HepG2 (cell line): ENCODE measurements around the gene RPAP3. TPM values are rescaled to one million over a fixed set of nuclear protein-coding genes. Genes with fewer than 3 reads are reported as not detected.

Source experiments
- CEBPG ChIP-seq: IDR thresholded peaks from 2 replicates; pipeline ENCODE4 v1.6.1; 2016
- CENPT ChIP-seq: sonication (generic); formaldehyde crosslinking; IDR thresholded peaks from 2 replicates; pipeline ENCODE4 v1.8.0; 2022; ENCODE audit warnings: low read depth, mild to moderate bottlenecking, moderate library complexity, missing genetic modification reagents
- DPF2 ChIP-seq: sonication (generic); formaldehyde crosslinking; IDR thresholded peaks from 2 replicates; pipeline ENCODE4 v1.4.0; 2020; ENCODE audit warnings: mild to moderate bottlenecking, low read depth, missing genetic modification reagents, borderline replicate concordance
- ETV6 ChIP-seq: sonication (generic); formaldehyde crosslinking; conservative IDR thresholded peaks from 2 replicates; pipeline ENCODE4 v1.4.0; 2020; ENCODE audit warnings: missing genetic modification reagents
- KLF15 ChIP-seq: sonication (generic); formaldehyde crosslinking; IDR thresholded peaks from 2 replicates; pipeline ENCODE4 v1.8.1; 2023; ENCODE audit warnings: borderline replicate concordance, mild to moderate bottlenecking, inconsistent platforms, missing genetic modification reagents, mixed read lengths
- KLF6 ChIP-seq: IDR thresholded peaks from 2 replicates; pipeline ENCODE4 v1.8.0; 2016; ENCODE audit warnings: missing biosample characterization, missing genetic modification reagents
- KMT2B ChIP-seq: IDR thresholded peaks from 2 replicates; pipeline ENCODE4 v1.6.1; 2016; ENCODE audit warnings: missing genetic modification reagents, missing compliant biosample characterization
- NCOR1 ChIP-seq: fragments of 200-600 bp; sonication (generic); IDR thresholded peaks from 2 replicates; pipeline ENCODE4 v1.7.0; 2017; ENCODE audit warnings: antibody characterized with exemption, low read length, borderline replicate concordance
- PITX1 ChIP-seq: sonication (generic); formaldehyde crosslinking; IDR thresholded peaks from 2 replicates; pipeline ENCODE4 v1.5.1; 2020; ENCODE audit warnings: mild to moderate bottlenecking, missing genetic modification reagents
- RBFOX2 ChIP-seq: fragments of 200-400 bp; formaldehyde crosslinking; IDR thresholded peaks from 2 replicates; pipeline ENCODE4 v1.6.1; 2017; ENCODE audit warnings: low read depth, mild to moderate bottlenecking, low read length
- SYNCRIP ChIP-seq: fragments of 200-400 bp; formaldehyde crosslinking; IDR thresholded peaks from 2 replicates; pipeline ENCODE4 v1.6.1; 2018; ENCODE audit warnings: mild to moderate bottlenecking, low read depth, low read length; ENCODE audit not compliant: insufficient read depth
- TERF1 ChIP-seq: sonication (generic); formaldehyde crosslinking; IDR thresholded peaks from 2 replicates; pipeline ENCODE4 v1.8.0; 2022; ENCODE audit warnings: mild to moderate bottlenecking, missing genetic modification reagents, moderate library complexity
- TP53 ChIP-seq: sonication (generic); formaldehyde crosslinking; conservative IDR thresholded peaks from 2 replicates; pipeline ENCODE4 v1.4.0; 2020; ENCODE audit warnings: missing genetic modification reagents
- ZNF253 ChIP-seq: sonication (generic); formaldehyde crosslinking; IDR thresholded peaks from 2 replicates; pipeline ENCODE4 v1.8.0; 2022; ENCODE audit warnings: mild to moderate bottlenecking, missing genetic modification reagents, borderline replicate concordance
- ZNF333 ChIP-seq: sonication (generic); formaldehyde crosslinking; IDR thresholded peaks from 2 replicates; pipeline ENCODE4 v1.4.0; 2020; ENCODE audit warnings: mild to moderate bottlenecking, missing genetic modification reagents, borderline replicate concordance
- ZNF530 ChIP-seq: sonication (generic); formaldehyde crosslinking; IDR thresholded peaks from 2 replicates; pipeline ENCODE4 v1.5.0; 2020; ENCODE audit warnings: low read depth, mild to moderate bottlenecking, missing genetic modification reagents
- ZNF891 ChIP-seq: sonication (generic); formaldehyde crosslinking; IDR thresholded peaks from 2 replicates; pipeline ENCODE4 v1.5.0; 2020; ENCODE audit warnings: mild to moderate bottlenecking, missing genetic modification reagents
- polyA plus RNA-seq, 8 experiments: library from polyadenylated mRNA; depleted of rRNA in 3 of 8; stranded (reverse) in 7 of 8; unstranded in 1 of 8; fragments of >200 nt; fragmentation: Illumina TruSeq in 4 of 8; extraction: Trizol in 4 of 8; gene quantifications; 2 replicates each; pipeline versions ENCODE4 v1.2.1 to v1.2.3, GENCODE V29; 2011 to 2016; ENCODE audit warnings: low read depth in 4 of 8, missing spikeins in 1 of 8, mixed read lengths in 1 of 8; ENCODE audit not compliant: insufficient read depth in 1 of 8
- total RNA-seq, 5 experiments: library from RNA; depleted of rRNA; stranded (reverse); fragments of >200 nt; fragmentation: Illumina TruSeq; extraction: Trizol; gene quantifications; 2 replicates each; pipeline ENCODE4 v1.2.3, GENCODE V29; 2016; ENCODE audit warnings: low read depth in 1 of 5
- TF ChIP-seq, protein P1 (sequence below): sonication (generic); formaldehyde crosslinking; IDR thresholded peaks from 2 replicates; pipeline ENCODE4 v1.8.0; 2022; ENCODE audit warnings: missing genetic modification reagents, mild to moderate bottlenecking, inconsistent platforms, borderline replicate concordance
- TF ChIP-seq, protein P2 (sequence below): sonication (generic); formaldehyde crosslinking; IDR thresholded peaks from 2 replicates; pipeline ENCODE4 v1.4.0; 2020; ENCODE audit warnings: low read depth, mild to moderate bottlenecking, missing genetic modification reagents
- TF ChIP-seq, protein P3 (sequence below): sonication (generic); formaldehyde crosslinking; IDR thresholded peaks from 2 replicates; pipeline ENCODE4 v1.4.0; 2020; ENCODE audit warnings: missing genetic modification reagents, mild to moderate bottlenecking, borderline replicate concordance

RPAP3 gene
- total and polyA plus RNA-seq, 2 of the 13 experiments (the other 11 are each of a cell fraction or from before 2014, with no cell fraction given) = 8.8 to 32.8 TPM

- TF ChIP-seq, protein P1, sequence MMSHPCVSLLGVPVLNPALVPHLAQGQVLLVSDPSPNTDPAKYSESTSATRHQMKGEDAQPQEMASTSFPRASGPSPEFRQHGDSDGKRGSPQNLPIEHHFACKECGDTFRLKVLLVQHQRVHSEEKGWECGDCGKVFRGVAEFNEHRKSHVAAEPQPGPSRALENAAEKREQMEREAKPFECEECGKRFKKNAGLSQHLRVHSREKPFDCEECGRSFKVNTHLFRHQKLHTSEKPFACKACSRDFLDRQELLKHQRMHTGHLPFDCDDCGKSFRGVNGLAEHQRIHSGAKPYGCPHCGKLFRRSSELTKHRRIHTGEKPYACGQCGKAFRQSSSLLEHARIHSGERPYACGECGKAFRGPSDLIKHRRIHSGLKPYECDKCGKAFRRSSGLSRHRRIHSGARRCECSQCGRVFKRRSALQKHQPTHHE (CRISPR knock-in tag) = 0 out of 2 replicates have a peak, but pooled peaks have one; percentile 20
- TF ChIP-seq, protein P2, sequence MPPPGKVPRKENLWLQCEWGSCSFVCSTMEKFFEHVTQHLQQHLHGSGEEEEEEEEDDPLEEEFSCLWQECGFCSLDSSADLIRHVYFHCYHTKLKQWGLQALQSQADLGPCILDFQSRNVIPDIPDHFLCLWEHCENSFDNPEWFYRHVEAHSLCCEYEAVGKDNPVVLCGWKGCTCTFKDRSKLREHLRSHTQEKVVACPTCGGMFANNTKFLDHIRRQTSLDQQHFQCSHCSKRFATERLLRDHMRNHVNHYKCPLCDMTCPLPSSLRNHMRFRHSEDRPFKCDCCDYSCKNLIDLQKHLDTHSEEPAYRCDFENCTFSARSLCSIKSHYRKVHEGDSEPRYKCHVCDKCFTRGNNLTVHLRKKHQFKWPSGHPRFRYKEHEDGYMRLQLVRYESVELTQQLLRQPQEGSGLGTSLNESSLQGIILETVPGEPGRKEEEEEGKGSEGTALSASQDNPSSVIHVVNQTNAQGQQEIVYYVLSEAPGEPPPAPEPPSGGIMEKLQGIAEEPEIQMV = peak; percentile 73; the same call in 1 of the 2 replicates
- TF ChIP-seq ETV6 (peak; percentile 83), SYNCRIP (no peak), DPF2 (CRISPR knock-in tag) (no peak), KLF15 (CRISPR knock-in tag) (no peak), KMT2B (CRISPR knock-in tag) (peak; percentile 85), PITX1 (CRISPR knock-in tag) (0 out of 2 replicates have a peak, but pooled peaks have one; percentile 33), ZNF891 (CRISPR knock-in tag) (peak; percentile 89; the same call in 1 of the 2 replicates), ZNF253 (peak; percentile 64; the same call in 1 of the 2 replicates), TERF1 (CRISPR knock-in tag) (no peak; the same call in 1 of the 2 replicates), ZNF333 (CRISPR knock-in tag) (peak; percentile 58; the same call in 1 of the 2 replicates), ZNF530 (CRISPR knock-in tag) (no peak), CENPT (CRISPR knock-in tag) (no peak), RBFOX2 (peak; percentile 89), CEBPG (CRISPR knock-in tag) (peak; percentile 28; the same call in 1 of the 2 replicates), KLF6 (CRISPR knock-in tag) (peak; percentile 84; the same call in 1 of the 2 replicates), NCOR1 (no peak), TP53 (CRISPR knock-in tag) (no peak)
- TF ChIP-seq, protein P3, sequence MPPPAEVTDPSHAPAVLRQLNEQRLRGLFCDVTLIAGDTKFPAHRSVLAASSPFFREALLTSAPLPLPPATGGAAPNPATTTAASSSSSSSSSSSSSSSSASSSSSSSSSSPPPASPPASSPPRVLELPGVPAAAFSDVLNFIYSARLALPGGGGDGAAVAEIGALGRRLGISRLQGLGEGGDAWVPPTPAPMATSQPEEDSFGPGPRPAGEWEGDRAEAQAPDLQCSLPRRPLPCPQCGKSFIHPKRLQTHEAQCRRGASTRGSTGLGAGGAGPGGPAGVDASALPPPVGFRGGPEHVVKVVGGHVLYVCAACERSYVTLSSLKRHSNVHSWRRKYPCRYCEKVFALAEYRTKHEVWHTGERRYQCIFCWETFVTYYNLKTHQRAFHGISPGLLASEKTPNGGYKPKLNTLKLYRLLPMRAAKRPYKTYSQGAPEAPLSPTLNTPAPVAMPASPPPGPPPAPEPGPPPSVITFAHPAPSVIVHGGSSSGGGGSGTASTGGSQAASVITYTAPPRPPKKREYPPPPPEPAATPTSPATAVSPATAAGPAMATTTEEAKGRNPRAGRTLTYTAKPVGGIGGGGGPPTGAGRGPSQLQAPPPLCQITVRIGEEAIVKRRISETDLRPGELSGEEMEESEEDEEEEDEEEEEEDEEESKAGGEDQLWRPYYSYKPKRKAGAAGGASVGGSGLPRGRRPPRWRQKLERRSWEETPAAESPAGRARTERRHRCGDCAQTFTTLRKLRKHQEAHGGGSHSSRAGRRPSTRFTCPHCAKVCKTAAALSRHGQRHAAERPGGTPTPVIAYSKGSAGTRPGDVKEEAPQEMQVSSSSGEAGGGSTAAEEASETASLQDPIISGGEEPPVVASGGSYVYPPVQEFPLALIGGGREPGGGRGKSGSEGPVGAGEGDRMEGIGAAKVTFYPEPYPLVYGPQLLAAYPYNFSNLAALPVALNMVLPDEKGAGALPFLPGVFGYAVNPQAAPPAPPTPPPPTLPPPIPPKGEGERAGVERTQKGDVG (CRISPR knock-in tag) = no peak
These were observed at the start of gene RPAP3 (continued) for GRCh38 chr12:47705566-47706425.
